ENCODE results near the gene TMEM272.

TMEM272 gene

DNA sequence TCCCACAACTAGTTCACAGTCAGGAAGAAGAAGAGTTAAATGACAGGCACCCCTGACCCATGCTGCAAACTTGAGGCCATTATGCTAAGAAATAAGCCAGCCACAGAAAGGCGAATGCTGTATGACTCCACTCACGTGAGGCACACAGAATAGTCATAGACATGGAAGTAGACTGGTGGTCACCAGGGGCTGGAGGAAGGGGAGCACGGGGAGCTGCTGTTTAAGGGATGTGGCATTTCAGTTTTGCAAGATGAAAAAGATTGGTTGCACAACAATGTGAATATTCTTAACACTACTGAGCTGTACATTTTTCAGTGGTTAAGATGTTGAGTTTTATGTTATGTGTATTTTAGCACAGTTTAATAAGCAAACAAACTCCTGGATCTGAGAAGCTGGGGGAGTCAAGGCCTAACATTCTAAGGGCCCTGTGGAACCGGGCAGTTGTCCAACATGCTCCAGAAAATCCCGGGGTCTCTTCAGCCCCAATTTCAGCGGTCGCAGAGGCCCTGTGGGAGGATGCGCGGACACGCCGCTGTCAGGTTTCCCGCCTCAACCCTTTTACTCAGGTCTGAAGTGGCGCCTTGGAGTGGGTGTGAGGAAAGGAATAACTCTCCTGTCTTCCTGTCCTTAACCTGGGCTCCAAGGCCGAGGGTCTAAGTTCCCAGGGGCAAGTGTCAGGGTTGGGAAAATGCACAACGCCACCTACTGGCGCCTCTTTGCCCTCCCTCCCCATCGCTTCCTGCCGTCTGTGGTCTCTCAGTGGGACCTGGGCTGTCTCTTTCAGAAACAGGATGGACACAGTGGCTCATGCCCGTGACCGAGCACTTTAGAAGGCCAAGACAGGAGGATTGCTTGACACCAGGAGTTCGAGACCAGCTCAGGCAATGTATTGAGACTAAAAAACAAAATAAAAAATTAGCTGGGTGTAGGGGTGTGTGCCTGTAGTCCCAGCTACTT is 4.4 kb upstream of the TMEM272 start:
- DNase-seq (ENCODE audit: low read depth) = peak; percentile 39

DNA sequence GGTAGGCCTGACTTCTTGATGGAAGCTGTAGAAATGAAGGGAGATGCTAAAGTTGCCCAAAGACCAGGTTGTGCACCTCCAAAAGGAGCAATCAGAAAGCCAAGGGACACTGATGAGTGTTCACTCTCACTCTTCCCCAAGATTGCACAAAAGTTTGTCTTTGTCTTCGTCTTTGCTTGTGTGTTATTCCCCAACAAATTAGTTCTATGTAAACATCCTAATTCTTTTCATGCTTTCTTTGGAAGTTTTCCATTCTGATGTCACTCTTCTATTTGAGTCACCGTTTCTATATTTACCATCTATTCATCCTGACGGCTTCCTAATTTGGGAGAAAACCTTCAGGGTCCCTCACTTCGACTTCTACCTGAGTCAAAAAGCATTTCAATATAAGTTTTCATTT is 3.7 kb upstream of the TMEM272 start:
- DNase-seq (ENCODE audit: low read depth) = no peak

DNA sequence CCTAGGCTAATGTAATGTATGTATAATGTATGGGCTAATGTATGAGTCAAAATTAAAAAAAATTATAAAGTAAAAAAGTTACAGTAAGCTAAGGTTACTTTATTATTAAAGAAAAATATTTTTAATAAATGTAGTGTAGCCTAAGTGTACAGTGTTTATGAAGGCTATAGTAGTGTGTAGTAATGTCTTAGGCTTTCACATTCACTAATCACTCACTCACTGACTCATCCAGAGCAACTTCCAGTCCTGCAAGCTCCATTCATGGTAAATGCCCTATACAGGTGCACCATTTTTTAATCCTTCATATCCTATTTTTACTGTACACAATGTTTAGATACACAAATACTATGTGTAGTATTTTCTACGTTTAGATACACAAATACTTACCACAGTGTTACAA is 1.8 kb upstream of the TMEM272 start:
- no peak for DNase-seq (ENCODE audit: low read depth)

DNA sequence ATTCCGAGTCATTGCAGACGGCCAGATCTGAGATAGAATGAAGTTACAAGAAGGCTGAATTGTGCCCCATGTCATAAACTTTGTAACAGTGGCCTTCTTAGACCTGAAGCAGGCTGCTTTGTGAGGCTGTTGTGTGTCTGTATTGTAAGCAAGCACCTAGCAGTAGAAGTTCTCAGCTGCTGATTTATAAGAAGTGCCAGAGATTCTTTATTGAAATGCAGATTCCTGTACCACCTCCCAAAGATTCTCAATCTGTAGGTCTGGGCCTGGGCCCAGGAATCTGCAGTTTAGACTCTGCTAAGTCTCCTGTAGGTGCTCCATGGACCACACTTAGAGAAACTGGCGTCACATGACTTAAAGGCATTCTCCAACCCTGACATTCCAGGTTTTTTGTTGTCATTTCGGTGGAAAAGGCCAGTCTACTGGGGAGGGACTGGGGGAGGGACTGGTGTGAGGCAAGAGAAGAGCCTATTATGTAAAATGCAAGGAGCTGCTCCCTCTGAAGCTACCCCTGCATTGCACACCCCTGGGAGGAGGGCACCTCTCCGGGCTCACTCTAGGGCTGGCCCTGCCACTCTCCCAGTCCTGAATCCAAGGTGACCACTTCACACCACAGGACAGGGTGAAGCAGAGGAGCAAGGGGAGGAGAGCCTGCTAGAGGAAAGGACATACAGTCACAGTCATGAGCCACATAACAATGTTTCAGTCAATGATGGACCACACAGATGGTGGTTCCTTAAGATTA is 769 bp upstream of the TMEM272 start:
- no peak for DNase-seq (ENCODE audit: low read depth)

DNA sequence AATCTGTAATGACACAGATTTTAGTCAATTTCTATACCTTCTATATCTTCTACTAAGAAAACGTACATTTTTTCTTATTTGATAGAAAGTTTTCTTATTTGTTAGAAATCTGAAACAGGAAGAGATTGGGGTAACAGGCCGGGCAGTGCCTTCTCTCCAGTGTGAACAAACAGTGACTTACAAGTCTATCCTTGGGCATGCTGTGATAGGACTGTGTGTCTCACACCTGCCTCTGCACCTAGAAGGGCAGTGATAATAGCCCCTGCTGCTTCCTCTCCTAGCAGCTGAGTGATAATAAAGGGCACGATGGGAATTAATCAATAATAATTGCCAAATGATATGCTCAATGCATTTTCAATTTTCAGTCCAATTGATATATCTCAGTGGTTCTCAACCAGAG is 1.4 kb downstream of the TMEM272 start:
- DNase-seq (ENCODE audit: low read depth) = no peak

DNA sequence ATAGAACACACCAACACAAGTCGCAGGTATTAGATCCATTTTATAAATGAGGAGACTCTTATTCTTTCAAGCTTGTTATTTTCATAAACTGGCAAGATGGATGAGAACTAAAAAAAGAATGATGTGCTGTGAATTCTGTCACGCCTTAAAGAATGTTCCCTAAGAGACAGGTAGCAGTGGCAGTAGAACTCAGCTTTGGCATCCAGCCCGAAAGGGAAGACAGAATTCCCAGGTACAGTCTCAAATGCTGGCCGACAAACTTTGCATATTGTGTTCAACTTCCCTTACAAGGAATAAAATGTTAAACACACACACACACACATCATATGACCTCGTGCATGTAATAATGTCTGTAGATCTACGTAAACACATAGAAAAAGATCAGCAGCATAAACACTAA is 3.2 kb downstream of the TMEM272 start:
- no peak for DNase-seq (ENCODE audit: low read depth)

DNA sequence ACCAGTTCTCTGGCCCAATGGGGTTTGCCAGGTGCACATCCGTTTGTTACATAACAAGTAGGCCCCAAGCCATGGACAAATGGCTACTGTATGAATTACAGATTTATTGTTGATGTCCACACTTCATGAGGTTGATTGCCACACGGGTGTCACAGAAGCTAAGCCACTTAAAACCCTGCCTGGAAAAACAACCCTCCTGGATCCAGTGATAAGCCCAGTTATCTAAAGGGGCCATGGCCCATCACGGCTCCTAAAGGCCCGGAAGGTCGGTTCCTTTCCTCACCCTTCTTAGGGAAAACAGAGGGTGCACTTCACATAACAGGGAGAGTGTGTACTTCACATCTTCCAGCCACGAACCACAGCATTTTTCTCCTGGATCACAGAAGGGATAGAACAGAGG is 4.1 kb downstream of the TMEM272 start:
- no peak for DNase-seq (ENCODE audit: low read depth)

DNA sequence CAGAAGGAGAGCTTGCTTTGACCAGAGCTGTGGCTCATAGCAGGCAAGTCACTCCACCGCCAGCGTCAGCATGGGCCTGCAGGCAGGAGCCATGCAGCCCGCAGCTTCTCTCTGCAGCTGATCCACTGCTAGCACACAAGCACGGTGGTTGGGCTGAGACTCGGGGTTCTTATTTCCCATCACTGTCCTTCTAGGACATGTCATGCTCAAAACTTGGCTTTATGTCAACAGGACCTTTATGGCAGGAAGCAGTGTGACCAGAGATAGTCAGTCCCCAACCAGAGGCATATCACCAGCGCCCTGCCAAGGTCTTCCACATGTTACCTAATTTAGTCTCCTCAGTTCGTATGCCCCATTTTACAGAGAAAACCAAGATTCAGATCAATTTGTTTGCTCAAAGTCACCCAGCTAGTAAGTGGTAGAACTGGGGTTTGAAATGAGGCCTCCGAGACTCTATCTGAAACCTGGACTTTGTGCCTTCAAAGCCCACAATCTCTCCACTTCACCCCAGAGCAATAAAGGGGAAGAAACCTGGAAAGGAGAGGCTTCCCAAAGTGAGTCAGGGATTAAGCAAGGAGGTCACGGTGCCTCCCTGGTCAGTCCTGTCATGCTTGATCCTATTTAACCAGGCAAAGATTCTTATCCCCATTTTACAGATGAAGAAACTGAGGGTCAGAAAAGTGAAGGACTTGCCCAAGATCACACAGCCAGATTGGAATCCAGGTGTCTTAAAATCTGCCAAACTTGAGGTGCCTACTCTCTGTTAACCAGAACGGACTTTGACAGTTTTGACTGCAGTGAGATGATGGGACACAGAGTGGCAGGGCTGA is 5.1 kb downstream of the TMEM272 start:
- DNase-seq (ENCODE audit: low read depth) = no peak

DNA sequence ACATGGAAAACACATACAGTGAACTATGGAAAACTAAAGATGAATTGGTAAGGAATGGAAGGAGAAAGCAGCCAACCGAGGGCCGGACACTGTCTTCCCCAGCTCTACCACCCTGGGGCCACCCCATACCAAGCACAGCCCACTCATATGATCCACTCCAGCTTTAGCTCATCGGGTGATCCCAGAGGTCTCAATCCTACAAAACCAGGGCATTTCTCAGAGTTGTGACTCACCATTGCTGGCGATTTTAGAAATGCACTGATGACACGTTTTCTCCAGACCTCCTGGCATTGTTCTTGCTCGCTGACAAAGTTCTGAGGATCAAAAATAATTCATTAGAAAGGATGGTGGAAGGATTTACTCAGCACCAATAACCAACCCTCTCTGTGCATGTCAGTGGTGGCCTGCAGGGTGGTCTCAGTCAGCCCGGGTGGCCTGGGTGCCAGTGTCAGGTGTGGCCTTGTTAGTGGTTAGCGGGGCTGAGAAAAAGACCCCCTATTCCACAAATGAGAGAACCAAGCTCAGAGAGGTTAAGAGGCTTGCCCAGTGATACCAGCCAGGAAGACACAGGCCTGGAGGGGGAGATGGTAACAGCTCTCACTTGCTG is 6.6 kb downstream of the TMEM272 start:
- DNase-seq (ENCODE audit: low read depth) = no peak

DNA sequence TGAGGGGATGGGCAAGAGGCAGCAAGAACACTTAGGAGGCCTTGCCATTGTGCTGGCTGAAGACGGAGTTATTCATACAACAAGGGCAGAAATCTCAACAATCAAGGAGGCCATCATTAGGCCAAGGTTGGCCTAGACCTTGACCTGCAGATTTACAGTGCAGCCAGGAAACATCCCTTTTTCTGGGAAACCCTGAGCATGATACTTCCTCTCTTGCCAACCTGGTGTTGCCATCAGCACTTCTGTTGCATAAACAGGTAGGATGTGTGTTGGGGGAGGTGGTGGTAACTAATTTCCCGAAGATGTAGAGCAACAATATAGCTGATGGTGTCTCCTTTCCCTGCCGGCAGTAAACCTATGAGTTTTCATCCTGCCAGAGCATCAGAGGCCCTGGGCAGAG is 8.0 kb downstream of the TMEM272 start:
- no peak for DNase-seq (ENCODE audit: low read depth)

DNA sequence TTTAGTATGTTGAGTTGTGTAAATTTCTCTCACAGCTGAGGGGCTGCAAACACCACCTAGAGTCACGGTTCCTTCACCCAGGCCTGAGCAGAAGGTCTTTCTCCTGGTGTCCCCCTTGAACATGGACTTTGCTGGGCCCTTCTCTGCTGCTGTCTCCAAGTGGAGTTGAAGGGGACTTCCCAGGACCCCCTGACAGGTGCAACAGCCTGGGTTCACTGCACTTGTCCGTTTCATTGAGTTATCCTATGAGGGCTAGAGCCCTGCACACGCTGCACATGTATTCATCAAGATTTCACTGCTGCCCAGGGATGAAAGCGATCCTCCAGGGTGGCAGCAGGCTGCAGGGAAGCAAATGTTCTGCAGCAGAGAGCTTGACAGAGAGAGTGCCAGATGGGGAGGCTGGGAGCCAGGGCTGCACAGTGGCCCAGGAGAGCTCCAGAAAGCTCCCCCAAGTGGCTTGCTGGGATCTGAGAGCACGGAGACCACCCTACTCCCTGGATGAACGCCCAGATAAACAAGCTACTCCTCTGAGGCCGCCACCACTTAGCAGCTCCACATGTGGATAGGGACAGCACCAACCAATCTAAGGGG is 10.3 kb downstream of the TMEM272 start:
- no peak for DNase-seq (ENCODE audit: low read depth)

DNA sequence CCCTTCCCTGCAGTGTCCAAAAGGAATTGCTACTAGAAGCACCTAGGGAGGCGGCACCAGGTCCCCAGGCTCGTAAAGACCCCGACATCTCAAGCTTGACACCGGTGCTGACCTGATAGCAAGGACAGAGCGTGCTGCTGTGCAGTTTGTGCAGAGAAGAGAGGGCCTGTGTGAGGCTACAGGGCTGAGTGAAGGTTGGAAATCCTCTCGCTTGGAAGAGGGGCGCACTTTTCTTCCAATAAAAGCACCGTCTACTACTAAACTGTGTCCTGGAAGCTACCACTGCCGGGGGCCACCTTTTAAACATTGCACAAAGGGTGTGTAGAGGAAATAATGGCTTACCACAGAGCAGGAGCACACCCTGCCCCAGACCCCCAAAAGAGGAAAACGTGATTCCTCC is 11.0 kb downstream of the TMEM272 start:
- no peak for DNase-seq (ENCODE audit: low read depth)

DNA sequence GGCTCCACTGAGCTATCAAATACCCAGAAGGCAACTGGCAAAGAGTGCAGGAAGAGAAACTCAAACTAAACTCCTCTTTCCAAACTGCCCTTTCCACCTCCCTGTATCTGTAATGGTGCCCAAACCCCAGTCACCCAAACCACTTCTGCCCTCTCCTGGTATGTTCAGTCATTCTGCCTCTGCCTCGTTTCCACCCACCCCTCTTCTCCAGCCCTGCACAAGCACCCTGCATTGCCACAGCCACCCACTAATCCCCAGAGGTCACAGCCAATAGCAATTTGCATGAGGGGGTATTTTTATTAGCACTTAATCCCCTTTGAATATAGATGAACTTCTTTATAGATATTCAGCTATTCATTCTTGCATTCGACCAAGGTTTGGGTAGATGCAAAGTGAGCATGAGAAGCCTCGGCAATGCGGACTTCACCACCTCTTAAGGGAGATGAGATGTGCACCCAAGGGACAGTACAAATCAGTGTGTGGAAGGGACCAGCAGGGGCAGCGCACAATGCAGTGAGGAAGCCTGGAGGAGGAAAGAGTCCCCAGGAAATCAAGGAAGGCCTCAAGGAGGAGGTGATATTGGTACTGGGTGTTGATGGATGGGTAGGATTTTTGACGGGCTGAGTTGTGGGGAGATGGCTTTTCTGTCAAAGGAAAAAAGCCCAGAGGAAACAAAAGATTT is 12.4 kb downstream of the TMEM272 start:
- no peak for DNase-seq (ENCODE audit: low read depth)

DNA sequence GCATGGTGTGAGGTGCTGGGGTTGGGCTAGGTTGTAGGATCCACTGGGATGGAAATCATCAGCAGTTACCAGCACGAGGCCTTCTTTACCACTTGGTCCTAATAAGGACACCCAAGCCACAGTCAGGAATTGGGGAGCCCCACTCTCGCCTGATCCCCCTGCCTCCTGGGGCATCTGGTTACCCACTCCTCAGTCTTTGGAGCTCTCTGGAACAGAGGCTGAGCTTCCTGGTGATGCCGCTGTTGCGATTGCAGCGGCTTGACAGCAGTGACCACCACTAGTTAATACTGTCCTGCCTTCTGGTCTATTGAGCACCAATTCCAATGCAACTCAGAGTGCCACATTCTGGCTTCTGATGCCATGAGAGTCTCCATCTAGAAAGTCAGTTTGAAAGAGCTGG is 13.5 kb downstream of the TMEM272 start:
- no peak for DNase-seq (ENCODE audit: low read depth)

DNA sequence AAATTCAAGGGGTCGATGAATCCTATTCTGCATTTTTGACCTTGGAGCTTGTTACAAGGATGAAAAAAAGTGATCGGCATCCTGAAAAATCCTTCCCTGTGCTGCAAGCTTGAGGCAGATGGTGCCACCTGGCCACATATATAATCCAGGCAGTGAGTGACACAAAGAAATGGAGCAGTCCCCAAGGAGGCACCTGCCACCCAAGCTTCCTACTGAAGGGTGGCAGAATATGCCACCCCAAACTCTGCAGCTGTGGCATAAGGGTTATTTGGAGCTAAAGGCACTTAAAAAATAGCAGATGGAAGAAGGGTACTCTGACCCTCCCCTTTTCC is 15.4 kb downstream of the TMEM272 start:
- no peak for DNase-seq (ENCODE audit: low read depth)

DNA sequence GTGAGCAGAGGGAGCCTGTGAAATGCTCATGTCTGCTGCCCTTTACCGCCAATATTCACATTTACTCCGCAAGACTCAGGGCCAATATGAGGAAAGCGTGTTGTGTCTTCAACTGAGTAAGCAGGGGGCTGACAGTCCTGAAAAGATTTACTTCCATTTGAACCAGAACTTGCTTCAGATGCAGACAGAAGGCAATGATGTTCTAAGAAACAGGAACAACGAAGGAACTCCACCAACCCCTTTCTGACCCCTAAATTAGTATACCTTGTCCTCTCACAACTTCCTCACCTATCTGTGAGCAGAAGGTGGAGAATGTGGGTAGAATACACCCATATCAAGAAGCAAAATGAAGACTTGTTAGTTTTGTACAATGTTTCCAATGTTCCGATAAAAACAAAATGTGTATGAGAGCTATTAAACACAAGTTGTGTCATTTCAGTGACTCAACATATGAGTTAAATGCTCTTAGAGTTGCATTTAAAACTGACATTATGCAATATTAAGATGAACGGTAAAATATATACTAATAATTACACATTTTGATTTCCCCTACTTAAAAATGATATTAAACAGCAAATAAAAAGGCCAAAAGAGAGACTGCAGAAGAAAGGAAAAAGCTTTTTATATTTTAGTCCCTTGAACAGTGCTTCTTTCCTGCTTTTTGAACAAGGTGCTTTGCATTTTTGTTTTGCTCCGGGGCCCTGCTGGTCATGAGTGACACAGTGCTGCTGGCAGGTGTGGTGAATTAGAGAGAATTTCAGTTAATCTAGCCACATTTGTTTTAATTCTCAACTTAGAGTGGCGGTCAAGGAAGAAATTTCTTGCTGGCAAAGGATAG is 16.0 kb downstream of the TMEM272 start:
- DNase-seq (ENCODE audit: low read depth) = no peak

DNA sequence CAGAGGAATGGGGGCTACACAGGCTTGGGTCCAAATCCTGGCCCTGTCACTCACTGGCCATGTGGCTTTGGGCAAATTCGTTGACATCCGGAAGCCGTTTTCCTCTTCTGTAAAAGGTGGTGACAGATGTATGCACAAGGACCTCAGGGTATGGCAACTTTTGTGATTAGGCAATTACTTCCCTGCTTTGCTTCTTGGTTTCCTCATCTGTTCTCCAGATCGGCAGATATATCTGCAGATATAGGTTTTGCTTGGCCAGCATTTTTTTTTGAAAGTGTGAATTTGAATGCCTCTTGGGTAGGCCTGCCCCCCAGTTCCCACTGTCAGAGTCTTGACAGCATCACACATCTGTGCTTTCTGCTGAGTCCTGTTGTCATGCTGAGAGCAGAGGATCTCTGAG is 17.7 kb downstream of the TMEM272 start:
- no peak for DNase-seq (ENCODE audit: low read depth)

DNA sequence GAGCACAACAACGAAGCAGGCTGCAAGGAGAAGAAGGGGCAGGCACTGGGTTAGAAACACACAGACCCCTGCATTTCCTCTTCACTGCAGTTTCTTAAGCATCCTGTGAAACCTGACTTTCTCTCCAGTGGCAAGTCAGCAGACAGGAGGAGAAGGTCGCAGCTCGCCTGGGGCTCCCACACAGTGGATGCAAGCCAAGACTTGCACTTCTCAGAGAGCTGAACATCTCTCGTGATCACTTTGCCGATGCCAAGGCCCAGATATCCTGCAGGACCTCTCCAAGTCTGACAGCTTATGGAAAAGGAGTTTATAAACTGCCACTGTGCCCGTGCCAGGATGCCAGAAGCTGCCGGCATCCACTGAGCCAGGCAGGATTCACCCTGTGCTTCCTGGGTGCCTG is 18.4 kb downstream of the TMEM272 start:
- no peak for DNase-seq (ENCODE audit: low read depth)

DNA sequence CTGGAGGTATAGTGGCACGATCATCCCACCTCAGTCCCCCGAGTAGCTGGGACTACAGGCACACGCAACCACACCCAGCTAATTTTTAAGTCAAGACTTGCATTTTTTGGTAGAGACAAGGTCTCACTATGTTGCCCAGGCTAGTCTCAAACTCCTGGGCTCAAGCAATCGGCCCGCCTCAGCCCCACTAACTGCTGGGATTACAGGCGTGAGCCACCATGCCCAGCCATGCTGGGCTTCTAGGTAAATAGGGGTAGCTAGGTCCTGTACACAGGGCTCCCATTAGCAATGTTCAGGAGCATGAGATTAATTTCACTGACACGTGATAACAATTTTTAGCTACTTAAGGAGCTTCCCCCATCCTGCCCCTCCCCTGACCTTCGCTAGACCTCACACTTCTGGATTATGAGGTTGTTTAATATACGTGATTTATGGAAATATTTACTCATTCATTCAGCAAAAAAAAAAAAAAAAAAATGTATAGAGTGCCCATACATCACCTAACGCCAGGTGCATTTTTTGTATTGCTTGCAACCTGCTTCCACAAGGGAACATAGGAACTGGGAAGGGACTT is 19.2 kb downstream of the TMEM272 start:
- no peak for DNase-seq (ENCODE audit: low read depth)

DNA sequence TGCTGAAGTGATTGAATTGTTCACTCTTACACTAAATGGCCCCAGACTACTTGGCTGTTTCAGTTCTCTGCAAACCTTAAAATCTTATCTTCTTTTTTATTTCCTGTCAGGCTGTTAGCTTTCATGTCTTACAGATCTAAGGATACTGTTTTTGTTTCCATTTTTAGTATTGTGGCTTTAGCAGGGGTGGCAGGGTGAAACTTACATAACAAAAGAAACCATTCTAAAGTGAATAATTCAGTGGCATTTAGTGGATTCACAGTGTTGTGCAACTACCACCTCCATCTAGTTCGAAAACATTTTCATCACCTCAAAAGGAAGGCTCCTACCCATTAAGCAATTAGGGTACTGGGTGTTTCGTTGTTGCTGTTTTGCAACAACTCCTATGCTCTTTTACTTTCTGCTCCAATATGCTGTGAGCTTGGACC is 19.8 kb downstream of the TMEM272 start:
- DNase-seq (ENCODE audit: low read depth) = no peak

Data from activated T-cell treated with anti-CD3 and anti-CD28 coated beads for 48 hours (primary cell).